Fibroblast of villous mesenchyme (primary cell): Measurements from ENCODE around the gene ADGRG4. TPM values are rescaled to one million over a fixed set of nuclear protein-coding genes. Genes with fewer than 3 reads are reported as not detected.
"Not testable (repeated sequence)": the region's sequence is repeated elsewhere in the genome, so short reads cannot be mapped to it uniquely, and the experiment has no call there.

ENCODE experiments used
- DNase-seq: peaks from one replicate; pipeline ENCODE4 v3.0.0-alpha.2; 2010; ENCODE audit warnings: low read depth
- H3K4me3 ChIP-seq: 2 replicates; pipeline ENCODE4 v1.5.1; 2011; ENCODE audit warnings: low read depth, mild to moderate bottlenecking, low read length
- total RNA-seq: library from RNA; depleted of rRNA; stranded (reverse); fragments of >200 nt; gene quantifications from 2 replicates; pipeline ENCODE4 v1.2.3, GENCODE V29; 2012
- TF ChIP-seq, protein P1 (sequence below): IDR thresholded peaks from 2 replicates; pipeline ENCODE4 v1.5.1; 2012; ENCODE audit warnings: low read depth, mild to moderate bottlenecking, low read length; ENCODE audit not compliant: insufficient read depth

ADGRG4 gene
- total RNA-seq, 1 donor, result not detected

DNA sequence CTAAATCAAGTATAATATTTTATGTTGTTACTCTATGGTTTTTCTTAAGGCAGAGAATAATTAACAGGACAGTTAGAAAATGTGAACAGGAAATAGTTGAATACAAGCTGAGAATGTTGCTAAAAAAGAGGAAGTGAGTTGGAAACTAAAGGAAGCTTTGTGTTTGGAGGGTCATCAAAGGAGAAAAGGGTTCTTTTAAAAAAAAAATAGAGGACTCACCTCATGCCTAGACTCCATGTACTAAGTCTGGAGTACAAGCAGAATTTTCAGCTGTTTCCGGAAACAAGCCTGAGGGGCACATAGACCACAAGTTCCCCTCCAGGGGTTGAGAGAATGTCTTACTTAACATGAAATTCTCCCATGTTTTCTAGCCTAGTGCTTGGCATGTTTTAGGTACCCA is 29.5 kb upstream of the ADGRG4 start:
- TF ChIP-seq, protein P1, sequence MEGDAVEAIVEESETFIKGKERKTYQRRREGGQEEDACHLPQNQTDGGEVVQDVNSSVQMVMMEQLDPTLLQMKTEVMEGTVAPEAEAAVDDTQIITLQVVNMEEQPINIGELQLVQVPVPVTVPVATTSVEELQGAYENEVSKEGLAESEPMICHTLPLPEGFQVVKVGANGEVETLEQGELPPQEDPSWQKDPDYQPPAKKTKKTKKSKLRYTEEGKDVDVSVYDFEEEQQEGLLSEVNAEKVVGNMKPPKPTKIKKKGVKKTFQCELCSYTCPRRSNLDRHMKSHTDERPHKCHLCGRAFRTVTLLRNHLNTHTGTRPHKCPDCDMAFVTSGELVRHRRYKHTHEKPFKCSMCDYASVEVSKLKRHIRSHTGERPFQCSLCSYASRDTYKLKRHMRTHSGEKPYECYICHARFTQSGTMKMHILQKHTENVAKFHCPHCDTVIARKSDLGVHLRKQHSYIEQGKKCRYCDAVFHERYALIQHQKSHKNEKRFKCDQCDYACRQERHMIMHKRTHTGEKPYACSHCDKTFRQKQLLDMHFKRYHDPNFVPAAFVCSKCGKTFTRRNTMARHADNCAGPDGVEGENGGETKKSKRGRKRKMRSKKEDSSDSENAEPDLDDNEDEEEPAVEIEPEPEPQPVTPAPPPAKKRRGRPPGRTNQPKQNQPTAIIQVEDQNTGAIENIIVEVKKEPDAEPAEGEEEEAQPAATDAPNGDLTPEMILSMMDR, result no peak
- DNase-seq, result no peak

DNA sequence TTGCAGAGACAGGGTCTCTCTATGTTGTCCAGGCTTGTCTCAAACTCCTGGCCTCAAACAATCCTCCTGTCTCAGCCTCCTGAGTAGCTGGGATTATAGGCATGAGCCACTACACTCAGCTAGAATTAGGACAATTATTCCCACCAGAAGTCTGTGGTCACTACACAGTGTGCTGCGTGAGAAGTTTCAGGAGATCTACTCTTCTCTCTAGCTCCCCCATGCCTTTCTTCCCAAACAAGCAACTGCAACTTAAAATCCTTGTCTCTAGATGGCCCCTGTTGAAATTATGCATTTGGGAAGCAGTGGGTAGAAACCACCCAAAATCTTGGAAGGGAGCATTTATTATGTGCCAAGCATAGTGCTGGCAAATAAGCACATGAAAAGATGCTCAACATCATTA is 28.4 kb upstream of the ADGRG4 start:
- no peak for DNase-seq

More for the DNA sequence above, 29.5 kb upstream of the ADGRG4 start:
- no peak overlapping the region for H3K4me3 ChIP-seq

DNA sequence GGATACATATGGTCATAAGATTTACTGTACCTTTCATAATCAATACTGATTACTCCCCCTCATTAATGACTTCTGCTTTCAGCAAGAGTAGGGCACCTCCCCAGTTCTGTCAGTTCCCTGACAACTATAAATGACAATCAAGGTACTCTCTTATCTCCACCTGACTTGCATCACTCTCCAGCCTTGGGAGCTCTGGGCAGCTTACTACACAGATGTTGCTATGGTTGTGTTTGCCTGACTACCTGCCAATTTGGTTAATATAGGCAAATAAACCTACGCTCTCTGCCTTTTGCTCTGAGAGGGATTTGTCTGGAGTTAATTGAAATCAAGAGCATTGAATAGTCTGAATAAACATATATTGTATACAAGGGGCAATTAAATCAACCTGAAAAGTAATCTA is 26.8 kb upstream of the ADGRG4 start:
- H3K4me3 ChIP-seq, result no peak overlapping the region
- TF ChIP-seq, protein P1, result no peak
- no peak for DNase-seq

More for the DNA sequence above, 28.4 kb upstream of the ADGRG4 start:
- TF ChIP-seq, protein P1, result peak; percentile 30
- H3K4me3 ChIP-seq, result no peak overlapping the region

DNA sequence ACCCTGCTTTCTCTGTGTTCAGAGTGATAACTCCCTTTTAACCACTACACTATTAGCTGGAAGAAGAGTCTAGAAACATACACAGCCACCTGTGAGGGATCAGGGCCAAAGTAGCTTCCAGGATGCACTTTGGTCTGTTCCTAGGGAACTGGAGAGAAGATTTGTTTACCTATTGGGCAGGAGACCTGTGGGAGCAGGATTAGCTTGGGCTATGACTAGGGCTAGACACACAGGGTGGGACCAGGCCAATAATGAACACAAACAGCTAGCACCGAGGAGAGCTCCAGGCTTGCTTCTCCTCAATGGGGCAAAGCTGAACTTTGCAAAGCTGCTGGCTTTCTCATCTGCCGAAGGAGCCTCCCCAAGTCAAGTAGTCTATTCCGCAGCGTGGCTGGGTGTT is 25.2 kb upstream of the ADGRG4 start:
- H3K4me3 ChIP-seq, result no peak overlapping the region
- TF ChIP-seq, protein P1, result no peak
- no peak for DNase-seq

DNA sequence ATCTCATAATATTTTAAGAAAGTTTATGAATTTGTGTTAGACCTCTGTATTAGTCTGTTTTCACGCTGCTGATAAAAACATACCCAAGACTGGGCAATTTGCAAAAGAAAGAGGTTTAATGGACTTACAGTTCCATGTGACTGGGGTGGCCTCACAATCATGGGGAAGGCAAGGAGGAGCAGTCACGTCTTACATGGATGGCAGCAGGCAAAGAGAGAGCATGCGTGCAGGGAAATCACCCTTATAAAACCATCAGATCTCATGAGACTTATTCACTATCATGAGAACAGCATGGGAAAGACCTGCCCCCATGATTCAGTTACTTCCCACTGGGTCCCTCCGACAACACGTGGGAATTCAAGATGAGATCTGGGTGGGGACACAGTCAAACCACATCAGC is 14.4 kb upstream of the ADGRG4 start:
- not testable (repeated sequence) for DNase-seq, H3K4me3 ChIP-seq

DNA sequence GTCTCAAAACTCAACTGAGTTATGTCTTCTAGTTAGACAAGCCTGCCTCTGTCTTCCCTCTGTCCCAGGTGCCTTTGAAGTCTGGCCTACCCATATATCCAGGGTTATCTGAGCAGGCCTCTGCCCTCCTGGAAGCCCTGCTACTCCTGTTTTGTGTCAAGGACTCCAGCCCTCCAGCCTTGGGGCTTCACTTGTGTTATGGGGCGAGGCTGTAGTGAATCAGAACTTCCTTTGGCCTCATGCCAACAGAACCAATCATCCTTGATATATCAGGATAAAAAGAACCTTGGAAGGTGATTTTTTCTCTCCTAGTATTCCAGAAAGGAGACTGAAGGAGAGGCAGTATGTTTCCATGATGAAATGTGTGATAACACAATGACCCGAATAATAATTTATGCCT is 8.9 kb upstream of the ADGRG4 start:
- DNase-seq, result no peak
- no peak overlapping the region for H3K4me3 ChIP-seq
- TF ChIP-seq, protein P1, result no peak

DNA sequence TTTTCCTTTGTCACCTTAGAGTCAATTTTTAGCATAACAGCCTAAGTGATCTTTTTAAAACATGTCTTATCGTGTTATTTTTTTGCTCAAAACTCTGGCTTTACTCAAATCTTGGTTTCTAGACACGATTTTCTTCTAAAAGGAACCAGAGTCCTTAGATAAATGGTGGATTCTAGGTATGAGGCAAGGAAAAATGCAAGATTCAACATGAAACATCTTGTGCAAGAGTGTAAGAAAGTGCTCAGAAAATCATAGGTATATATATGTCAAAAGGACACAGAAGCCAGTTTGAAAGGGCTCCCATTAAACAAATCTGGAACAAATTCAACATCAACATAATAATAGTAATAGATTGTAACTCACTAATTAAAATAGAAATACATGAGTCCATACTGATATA is 8.1 kb upstream of the ADGRG4 start:
- TF ChIP-seq, protein P1, result no peak
- DNase-seq, result no peak
- H3K4me3 ChIP-seq, result no peak overlapping the region
